Brain microvascular endothelial cell (primary cell): ENCODE results near the gene ENTPD8.

Source experiments
- DNase-seq: peaks from one replicate; pipeline ENCODE4 v3.0.0-alpha.2; 2020
- H3K27ac ChIP-seq: fragments of 250-450 bp; sonication (Bioruptor Pico); 2 replicates; pipeline ENCODE4 v1.5.1; 2020; ENCODE audit warnings: mild to moderate bottlenecking, moderate library complexity
- H3K27me3 ChIP-seq: fragments of 250-450 bp; sonication (Bioruptor Pico); replicated peaks from 2 replicates; pipeline ENCODE4 v1.5.1; 2020; ENCODE audit warnings: mild to moderate bottlenecking
- H3K36me3 ChIP-seq: fragments of 250-450 bp; sonication (Bioruptor Pico); replicated peaks from 2 replicates; pipeline ENCODE4 v1.5.1; 2020; ENCODE audit warnings: mild to moderate bottlenecking
- H3K4me3 ChIP-seq: 2 replicates; pipeline ENCODE4 v1.5.1; 2011; ENCODE audit warnings: low read depth, mild to moderate bottlenecking, control low read depth, low read length, moderate library complexity
- in situ Hi-C: cut with HindIII; loops from 2 replicates; pipeline ENCODE4 v1.10.0; 2017; ENCODE audit warnings: low sequenced_read_pairs, low pct_ligation_motif_present
- TF ChIP-seq, protein P1 (sequence below): IDR thresholded peaks from 2 replicates; pipeline ENCODE4 v1.5.1; 2011; ENCODE audit warnings: low read depth, mild to moderate bottlenecking, moderate library complexity, low read length, control low read depth, inconsistent platforms; ENCODE audit errors: missing control alignments

ENTPD8 gene

DNA sequence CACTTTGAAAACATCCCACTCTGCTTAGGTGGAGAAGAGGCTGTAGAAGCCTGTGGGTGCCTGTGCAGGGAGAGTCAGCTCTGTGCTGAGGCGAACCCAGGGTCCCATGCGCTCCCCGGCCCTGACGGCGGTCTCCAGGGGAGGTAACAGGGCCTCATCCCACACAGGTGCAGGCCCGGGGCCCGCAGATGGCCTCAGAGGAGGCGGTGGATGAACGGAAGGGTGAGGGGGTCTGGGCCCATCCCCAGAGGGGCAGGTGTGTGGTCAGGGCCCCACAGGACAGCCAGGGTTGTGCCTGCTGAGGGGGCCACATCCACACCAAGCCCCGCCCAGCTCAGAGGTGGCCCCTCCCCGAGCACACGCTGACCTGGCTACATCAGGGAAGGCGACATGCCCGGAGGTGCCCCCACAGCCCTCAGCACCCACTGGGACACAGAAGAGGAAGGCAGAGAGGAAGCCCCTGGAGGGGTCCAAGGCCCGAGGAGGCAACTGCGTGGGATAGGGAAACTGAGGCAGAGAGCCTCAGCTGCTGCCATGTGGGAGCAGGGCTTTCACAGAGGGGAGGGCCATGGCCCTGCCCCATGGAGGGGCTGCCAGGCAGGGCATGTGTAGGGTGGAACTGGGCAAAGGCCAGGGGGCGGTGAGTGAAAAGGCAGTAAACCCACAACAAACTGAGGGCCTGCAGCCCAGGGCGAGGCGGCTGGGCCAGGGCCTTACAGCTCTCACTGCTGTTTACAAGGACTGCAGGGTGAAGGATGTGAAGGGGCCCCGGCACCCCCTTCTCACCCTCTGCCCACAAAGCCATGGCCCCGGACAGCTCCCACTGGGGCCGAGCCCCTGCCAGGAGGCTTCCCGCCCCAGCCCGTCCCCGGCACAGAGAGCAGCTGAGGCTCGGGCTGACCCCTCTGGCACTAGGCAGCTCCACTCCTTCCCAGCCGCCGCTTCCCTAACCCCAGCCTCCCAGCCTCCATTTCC lies 47.7 kb downstream of the ENTPD8 start:
- DNase-seq, result no peak
- no peaks in the 10 kb centered on the region for H3K36me3 ChIP-seq
- H3K27me3 ChIP-seq, result no peaks in the 10 kb centered on the region
- TF ChIP-seq, protein P1, sequence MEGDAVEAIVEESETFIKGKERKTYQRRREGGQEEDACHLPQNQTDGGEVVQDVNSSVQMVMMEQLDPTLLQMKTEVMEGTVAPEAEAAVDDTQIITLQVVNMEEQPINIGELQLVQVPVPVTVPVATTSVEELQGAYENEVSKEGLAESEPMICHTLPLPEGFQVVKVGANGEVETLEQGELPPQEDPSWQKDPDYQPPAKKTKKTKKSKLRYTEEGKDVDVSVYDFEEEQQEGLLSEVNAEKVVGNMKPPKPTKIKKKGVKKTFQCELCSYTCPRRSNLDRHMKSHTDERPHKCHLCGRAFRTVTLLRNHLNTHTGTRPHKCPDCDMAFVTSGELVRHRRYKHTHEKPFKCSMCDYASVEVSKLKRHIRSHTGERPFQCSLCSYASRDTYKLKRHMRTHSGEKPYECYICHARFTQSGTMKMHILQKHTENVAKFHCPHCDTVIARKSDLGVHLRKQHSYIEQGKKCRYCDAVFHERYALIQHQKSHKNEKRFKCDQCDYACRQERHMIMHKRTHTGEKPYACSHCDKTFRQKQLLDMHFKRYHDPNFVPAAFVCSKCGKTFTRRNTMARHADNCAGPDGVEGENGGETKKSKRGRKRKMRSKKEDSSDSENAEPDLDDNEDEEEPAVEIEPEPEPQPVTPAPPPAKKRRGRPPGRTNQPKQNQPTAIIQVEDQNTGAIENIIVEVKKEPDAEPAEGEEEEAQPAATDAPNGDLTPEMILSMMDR, result no peak
- no peak overlapping the region for H3K27ac ChIP-seq
- in situ Hi-C loops, result no loop called here
- H3K4me3 ChIP-seq, result no peak overlapping the region

DNA sequence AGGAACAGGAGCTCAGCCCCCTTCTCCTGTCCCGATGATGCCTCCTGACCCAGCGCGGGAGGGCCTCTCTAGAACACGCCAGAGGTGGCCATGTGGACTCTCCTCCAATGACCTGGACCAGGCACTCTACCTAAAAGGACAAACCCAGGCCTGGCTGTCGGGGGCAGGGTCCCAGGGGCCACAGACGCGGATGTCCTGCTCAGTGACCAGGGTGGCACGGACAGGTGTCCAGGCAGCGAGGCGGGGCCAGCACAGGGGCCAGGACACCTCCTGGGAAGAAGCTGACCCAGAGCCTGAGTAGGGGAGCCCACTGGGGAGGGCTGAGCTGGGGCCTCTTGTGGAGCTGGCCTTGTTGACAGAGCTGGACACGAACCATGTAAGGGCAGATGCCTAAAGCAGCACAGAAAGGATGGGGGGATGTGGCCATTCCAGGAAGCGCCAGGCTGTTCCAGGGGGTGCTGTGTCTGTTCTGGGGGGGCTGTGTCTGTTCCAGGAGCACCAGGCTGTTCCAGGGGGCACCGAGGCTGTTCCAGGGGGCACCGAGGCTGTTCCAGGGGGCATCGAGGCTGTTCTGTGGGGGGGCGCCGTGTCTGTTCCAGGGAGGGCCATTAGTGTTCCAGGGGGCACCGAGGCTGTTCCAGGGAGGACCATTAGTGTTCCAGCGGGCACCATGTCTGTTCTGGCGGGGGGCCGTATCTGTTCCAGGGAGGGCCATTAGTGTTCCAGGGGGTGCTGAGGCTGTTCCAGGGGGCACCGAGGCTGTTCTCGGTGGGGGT lies 48.7 kb downstream of the ENTPD8 start:
- no peak for DNase-seq
- no peaks in the 10 kb centered on the region for H3K27me3 ChIP-seq
- no peak overlapping the region for H3K4me3 ChIP-seq
- TF ChIP-seq, protein P1, result no peak
- no peak overlapping the region for H3K27ac ChIP-seq
- no peaks in the 10 kb centered on the region for H3K36me3 ChIP-seq
- in situ Hi-C loops, result no loop called here

DNA sequence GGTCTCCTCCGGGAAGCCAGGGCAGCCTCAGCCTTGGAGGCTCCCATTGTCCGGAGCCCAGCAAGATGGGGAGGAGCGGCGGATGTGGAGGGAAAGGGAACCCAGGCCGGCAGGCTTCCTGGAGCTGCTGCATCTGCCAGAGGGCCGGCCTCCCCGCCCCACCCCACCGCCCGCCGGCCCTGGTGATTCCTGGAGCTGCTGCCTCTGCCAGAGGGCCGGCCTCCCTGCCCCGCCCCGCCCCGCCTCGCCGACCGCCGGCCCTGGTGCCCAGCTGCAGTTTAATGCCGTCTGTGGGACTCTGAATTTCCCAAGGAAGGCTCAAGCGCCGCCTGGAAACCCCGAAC lies 49.8 kb downstream of the ENTPD8 start:
- in situ Hi-C loops, result no loop called here
- DNase-seq, result no peak
- Histone ChIP-seq H3K27me3 (no peaks in the 10 kb centered on the region), H3K27ac (no peak overlapping the region), H3K4me3 (no peak overlapping the region), H3K36me3 (no peaks in the 10 kb centered on the region)
- TF ChIP-seq, protein P1, result no peak

- H3K4me3 ChIP-seq, result no peak overlapping the region
- no peaks in the 10 kb centered on the region for H3K36me3 ChIP-seq
- DNase-seq, result no peak
- TF ChIP-seq, protein P1, result no peak
- no peak overlapping the region for H3K27ac ChIP-seq
- H3K27me3 ChIP-seq, result no peaks in the 10 kb centered on the region
- in situ Hi-C loops, result no loop called here
These were observed 50.4 kb downstream of the ENTPD8 start for GRCh38 chr9:137390553-137391410.

DNA sequence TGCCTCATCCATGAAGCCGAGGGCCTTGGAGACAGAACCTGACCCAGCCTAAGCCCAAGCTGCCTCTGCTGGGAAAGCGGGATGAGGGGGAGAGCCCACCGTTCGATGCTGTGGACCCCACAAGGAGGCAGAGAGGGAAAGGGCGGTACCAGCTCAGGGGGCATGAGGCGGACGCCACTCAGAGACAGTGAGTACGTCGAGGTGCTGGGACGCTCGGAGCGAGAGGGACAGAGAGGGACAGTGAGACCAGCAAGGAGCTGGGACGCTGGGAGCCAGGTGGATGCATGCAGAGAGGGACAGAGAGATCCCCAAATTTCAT lies 51.8 kb downstream of the ENTPD8 start:
- H3K27ac ChIP-seq, result no peak overlapping the region
- no peaks in the 10 kb centered on the region for H3K36me3 ChIP-seq
- no peak for DNase-seq
- H3K27me3 ChIP-seq, result no peaks in the 10 kb centered on the region
- no peak overlapping the region for H3K4me3 ChIP-seq
- in situ Hi-C loops, result no loop called here
- TF ChIP-seq, protein P1, result no peak
